WERI-Rb-1 (cell line): Measurements from ENCODE around the gene TCERG1.
A peak's percentile ranks its signal among the peaks of the same experiment; 100 is the strongest.

Experiments used
- DNase-seq: peaks from one replicate; pipeline ENCODE4 v3.0.0-alpha.2; 2020
- H3K27ac ChIP-seq: fragments of 250-450 bp; sonication (Bioruptor Pico); 2 replicates; pipeline ENCODE4 v1.5.1; 2020; ENCODE audit warnings: mild to moderate bottlenecking, moderate library complexity
- H3K27me3 ChIP-seq: fragments of 250-450 bp; sonication (Bioruptor Pico); 2 replicates; pipeline ENCODE4 v1.5.1; 2021; ENCODE audit warnings: mild to moderate bottlenecking, low read depth, moderate library complexity; ENCODE audit not compliant: insufficient read depth, severe bottlenecking
- H3K36me3 ChIP-seq: fragments of 250-450 bp; sonication (Bioruptor Pico); 2 replicates; pipeline ENCODE4 v1.5.1; 2020; ENCODE audit warnings: mild to moderate bottlenecking, moderate library complexity
- H3K4me3 ChIP-seq: 2 replicates; pipeline ENCODE4 v1.5.1; 2011; ENCODE audit warnings: low read depth, mild to moderate bottlenecking, control low read depth, low read length
- H3K9me3 ChIP-seq: fragments of 250-450 bp; sonication (Bioruptor Pico); 2 replicates; pipeline ENCODE4 v1.5.1; 2021; ENCODE audit warnings: mild to moderate bottlenecking, moderate library complexity; ENCODE audit not compliant: severe bottlenecking
- TF ChIP-seq, protein P1 (sequence below): IDR thresholded peaks from 2 replicates; pipeline ENCODE4 v1.5.1; 2011; ENCODE audit warnings: low read depth, mild to moderate bottlenecking, control low read depth, inconsistent platforms, low read length

TCERG1 gene

DNA sequence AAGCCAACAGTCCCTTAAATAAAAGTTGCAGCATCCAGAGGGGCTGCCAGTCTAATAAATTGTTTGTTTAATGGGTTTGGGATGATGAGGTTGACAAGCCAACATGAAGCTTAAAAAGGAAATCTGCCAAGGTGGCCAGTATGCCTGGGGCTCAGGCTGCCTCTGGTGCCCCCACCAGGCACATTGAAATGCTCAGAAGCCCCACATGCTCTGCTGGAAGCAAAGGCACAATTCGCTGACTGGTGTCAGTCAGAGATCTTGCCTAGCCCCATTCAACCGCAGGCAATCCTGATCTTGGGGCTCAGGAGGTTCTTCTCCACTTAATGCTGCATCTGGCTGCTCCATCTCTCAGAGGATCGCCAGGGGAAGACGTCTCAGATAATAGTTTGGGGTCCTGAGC is 44.2 kb upstream of the TCERG1 start:
- H3K9me3 ChIP-seq: no peaks in the 10 kb centered on the region
- H3K27ac ChIP-seq: no peak overlapping the region
- H3K4me3 ChIP-seq: no peak overlapping the region
- no peaks in the 10 kb centered on the region for H3K27me3 ChIP-seq
- TF ChIP-seq, protein P1, sequence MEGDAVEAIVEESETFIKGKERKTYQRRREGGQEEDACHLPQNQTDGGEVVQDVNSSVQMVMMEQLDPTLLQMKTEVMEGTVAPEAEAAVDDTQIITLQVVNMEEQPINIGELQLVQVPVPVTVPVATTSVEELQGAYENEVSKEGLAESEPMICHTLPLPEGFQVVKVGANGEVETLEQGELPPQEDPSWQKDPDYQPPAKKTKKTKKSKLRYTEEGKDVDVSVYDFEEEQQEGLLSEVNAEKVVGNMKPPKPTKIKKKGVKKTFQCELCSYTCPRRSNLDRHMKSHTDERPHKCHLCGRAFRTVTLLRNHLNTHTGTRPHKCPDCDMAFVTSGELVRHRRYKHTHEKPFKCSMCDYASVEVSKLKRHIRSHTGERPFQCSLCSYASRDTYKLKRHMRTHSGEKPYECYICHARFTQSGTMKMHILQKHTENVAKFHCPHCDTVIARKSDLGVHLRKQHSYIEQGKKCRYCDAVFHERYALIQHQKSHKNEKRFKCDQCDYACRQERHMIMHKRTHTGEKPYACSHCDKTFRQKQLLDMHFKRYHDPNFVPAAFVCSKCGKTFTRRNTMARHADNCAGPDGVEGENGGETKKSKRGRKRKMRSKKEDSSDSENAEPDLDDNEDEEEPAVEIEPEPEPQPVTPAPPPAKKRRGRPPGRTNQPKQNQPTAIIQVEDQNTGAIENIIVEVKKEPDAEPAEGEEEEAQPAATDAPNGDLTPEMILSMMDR: peak; percentile 26; the same call in 1 of the 2 replicates
- DNase-seq: no peak
- no peaks in the 10 kb centered on the region for H3K36me3 ChIP-seq

DNA sequence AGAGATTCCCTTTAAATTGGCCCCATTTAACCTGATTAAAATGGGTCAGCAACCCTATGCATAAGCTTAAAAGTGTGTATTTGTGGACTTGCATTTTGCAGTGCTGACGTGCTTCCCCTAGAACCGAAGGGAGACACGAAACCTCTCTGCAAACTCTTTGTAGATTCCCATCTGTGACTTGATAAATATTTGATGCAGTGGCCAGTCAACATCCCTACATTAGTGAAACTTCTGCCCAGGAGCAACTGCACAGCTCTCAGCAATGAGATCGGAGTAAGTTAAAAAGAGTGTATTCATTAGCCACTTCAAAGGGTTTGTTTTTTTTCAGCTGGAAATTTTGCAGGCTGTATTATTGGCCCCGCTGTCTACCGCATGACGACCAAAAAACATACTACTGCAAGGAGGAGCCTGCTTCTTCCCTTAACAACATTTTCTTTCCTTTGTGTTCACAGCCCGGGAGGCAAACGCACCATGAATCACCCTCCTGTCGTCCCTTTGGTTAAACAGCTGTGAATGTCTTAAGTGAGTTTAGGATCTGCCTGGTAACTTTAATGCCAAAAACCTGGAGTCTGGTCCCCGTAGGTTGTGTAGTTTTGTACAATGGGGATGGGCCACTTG is 38.0 kb upstream of the TCERG1 start:
- Histone ChIP-seq H3K36me3 (no peaks in the 10 kb centered on the region), H3K27me3 (no peaks in the 10 kb centered on the region), H3K27ac (no peak overlapping the region), H3K9me3 (no peaks in the 10 kb centered on the region), H3K4me3 (no peak overlapping the region)
- no peak for DNase-seq
- TF ChIP-seq, protein P1: no peak

DNA sequence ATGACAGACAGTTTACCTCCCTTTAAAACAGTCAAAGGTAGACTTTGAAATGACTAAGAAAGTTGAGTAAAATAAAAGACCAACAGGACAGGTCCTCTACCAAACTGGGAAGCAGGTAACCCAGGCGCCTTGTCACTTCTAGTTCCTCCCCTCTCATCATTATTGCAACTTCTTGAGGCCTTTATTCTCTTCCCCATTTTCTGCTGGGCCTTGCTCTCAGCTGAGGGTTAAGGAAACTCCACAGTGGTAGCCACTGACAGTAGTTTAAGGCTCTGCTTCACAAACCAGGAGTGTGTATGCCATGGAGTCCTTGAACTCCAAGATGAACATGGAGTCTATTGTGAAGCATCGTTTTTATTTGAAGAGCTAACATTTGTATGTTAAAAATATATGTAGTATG is 36.9 kb upstream of the TCERG1 start:
- H3K27me3 ChIP-seq: no peaks in the 10 kb centered on the region
- H3K9me3 ChIP-seq: no peaks in the 10 kb centered on the region
- DNase-seq: no peak
- H3K27ac ChIP-seq: no peak overlapping the region
- no peaks in the 10 kb centered on the region for H3K36me3 ChIP-seq
- no peak overlapping the region for H3K4me3 ChIP-seq
- TF ChIP-seq, protein P1: no peak

DNA sequence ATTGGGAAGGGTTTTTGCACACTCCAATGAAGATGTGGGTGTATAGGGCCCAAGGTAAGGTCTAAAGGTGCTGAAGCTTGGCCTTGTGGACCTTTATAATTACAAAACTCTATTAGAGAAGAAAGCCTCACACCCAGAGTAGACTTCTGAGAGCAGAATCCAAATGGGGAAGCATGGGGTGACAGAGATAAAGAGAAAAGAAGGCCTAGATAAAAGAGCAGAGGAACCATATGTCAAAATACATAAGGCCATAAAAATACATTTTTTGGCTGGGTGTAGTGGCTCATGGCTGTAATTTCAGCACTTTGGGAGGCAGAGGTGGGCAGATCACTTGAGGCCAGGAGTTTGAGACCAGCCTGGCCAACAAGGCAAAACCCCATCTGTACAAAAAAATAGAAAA is 27.4 kb upstream of the TCERG1 start:
- Histone ChIP-seq H3K27me3 (no peaks in the 10 kb centered on the region), H3K36me3 (no peaks in the 10 kb centered on the region), H3K4me3 (no peak overlapping the region), H3K27ac (no peak overlapping the region), H3K9me3 (no peaks in the 10 kb centered on the region)
- TF ChIP-seq, protein P1: no peak
- DNase-seq: no peak

DNA sequence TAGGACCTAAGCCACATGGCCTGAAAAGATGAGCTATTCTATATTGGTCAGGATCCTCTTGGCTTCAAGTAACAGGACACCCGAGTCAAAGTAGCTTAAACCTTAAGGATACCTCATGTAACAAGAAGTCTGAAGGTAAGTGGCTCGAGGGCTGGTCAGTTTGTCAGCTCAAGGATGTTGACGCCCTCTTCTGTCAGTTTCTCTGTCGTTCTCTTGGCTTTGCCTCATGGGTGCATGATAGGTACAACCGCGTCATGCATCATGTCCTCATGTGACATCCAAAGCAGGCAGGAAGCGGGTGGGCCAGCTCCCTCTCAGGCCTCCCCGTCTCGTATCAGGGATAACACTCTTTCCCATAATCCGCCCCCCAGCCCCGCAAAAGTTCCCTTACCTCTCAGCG is 22.1 kb upstream of the TCERG1 start:
- DNase-seq: peak; percentile 51
- no peak overlapping the region for H3K4me3 ChIP-seq
- no peaks in the 10 kb centered on the region for H3K27me3 ChIP-seq
- H3K27ac ChIP-seq: no peak overlapping the region
- no peaks in the 10 kb centered on the region for H3K9me3 ChIP-seq
- no peaks in the 10 kb centered on the region for H3K36me3 ChIP-seq
- TF ChIP-seq, protein P1: peak; percentile 54

DNA sequence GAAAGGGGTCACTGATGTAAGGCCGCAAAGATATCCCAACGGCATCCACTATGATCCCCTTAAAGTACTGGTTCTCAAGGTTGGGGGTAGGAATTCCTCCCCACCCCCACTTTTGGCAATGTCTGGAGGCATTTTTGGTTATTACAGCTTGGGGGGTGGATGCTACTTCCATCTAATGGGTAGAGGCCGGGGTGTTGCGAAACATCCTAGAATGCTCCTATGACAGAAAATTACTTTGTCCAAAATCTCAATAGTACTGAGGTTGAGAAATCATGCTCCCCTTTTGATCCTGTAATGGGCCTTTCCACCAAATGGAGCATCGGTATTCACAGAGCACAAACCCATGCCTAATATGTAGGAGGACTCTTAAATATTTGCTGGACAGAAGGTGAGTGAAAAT is 20.8 kb upstream of the TCERG1 start:
- Histone ChIP-seq H3K36me3 (no peaks in the 10 kb centered on the region), H3K9me3 (no peaks in the 10 kb centered on the region), H3K4me3 (no peak overlapping the region), H3K27ac (no peak overlapping the region), H3K27me3 (no peaks in the 10 kb centered on the region)
- TF ChIP-seq, protein P1: no peak
- no peak for DNase-seq
